Hepatocyte (in vitro differentiated cells): Measurements from ENCODE around the gene RXRB. TPM values are rescaled to one million over a fixed set of nuclear protein-coding genes. Genes with fewer than 3 reads are reported as not detected.

Source experiments
- DNase-seq: peaks from one replicate; pipeline ENCODE4 v3.0.0-alpha.2; 2016; ENCODE audit warnings: low spot score
- H2AFZ ChIP-seq: fragments of 200-600 bp; sonication (generic); 2 replicates; pipeline ENCODE4 v1.6.0; 2016; ENCODE audit warnings: antibody characterized with exemption, mild to moderate bottlenecking
- H3K27ac ChIP-seq: fragments of 200-600 bp; sonication (generic); 2 replicates; pipeline ENCODE4 v1.5.1; 2016; ENCODE audit warnings: mild to moderate bottlenecking
- H3K27me3 ChIP-seq: fragments of 200-600 bp; sonication (generic); 2 replicates; pipeline ENCODE4 v1.6.1; 2016
- H3K36me3 ChIP-seq: fragments of 200-600 bp; sonication (generic); replicated peaks from 2 replicates; pipeline ENCODE4 v1.5.1; 2016; ENCODE audit warnings: low read depth; ENCODE audit not compliant: insufficient read depth
- H3K4me1 ChIP-seq: fragments of 200-600 bp; sonication (generic); 2 replicates; pipeline ENCODE4 v1.5.1; 2016; ENCODE audit warnings: mild to moderate bottlenecking, moderate library complexity; ENCODE audit not compliant: insufficient read depth
- H3K4me2 ChIP-seq: fragments of 200-600 bp; sonication (generic); 2 replicates; pipeline ENCODE4 v1.6.0; 2016
- H3K4me3 ChIP-seq: fragments of 200-600 bp; sonication (generic); 2 replicates; pipeline ENCODE4 v1.5.1; 2016; ENCODE audit warnings: mild to moderate bottlenecking
- H3K79me2 ChIP-seq: fragments of 200-600 bp; sonication (generic); 2 replicates; pipeline ENCODE4 v1.6.0; 2017; ENCODE audit warnings: mild to moderate bottlenecking
- H3K9me2 ChIP-seq: fragments of 200-600 bp; sonication (generic); replicated peaks from 2 replicates; pipeline ENCODE4 v1.6.0; 2017; ENCODE audit warnings: mild to moderate bottlenecking; ENCODE audit not compliant: insufficient read depth
- H3K9me3 ChIP-seq: fragments of 200-600 bp; sonication (generic); 2 replicates; pipeline ENCODE4 v1.5.1; 2016; ENCODE audit warnings: low read depth, mild to moderate bottlenecking
- H4K20me1 ChIP-seq: fragments of 200-600 bp; sonication (generic); 2 replicates; pipeline ENCODE4 v1.6.0; 2016; ENCODE audit warnings: mild to moderate bottlenecking; ENCODE audit not compliant: insufficient read depth, poor library complexity, severe bottlenecking
- CTCF ChIP-seq: fragments of 200-600 bp; sonication (generic); IDR thresholded peaks from 2 replicates; pipeline ENCODE4 v1.5.1; 2016; ENCODE audit warnings: antibody characterized with exemption, mild to moderate bottlenecking; ENCODE audit not compliant: poor library complexity
- EZH2 ChIP-seq: fragments of 200-600 bp; sonication (generic); IDR thresholded peaks from 2 replicates; pipeline ENCODE4 v1.6.1; 2016; ENCODE audit warnings: antibody characterized with exemption, mild to moderate bottlenecking, borderline replicate concordance
- EZH2phosphoT487 ChIP-seq: fragments of 200-600 bp; sonication (generic); IDR thresholded peaks from one replicate; pipeline ENCODE4 v1.6.1; 2018; ENCODE audit warnings: antibody characterized with exemption, mild to moderate bottlenecking, low read depth, moderate library complexity; ENCODE audit not compliant: unreplicated experiment, severe bottlenecking
- WGBS: methylation state at CpG from one replicate; pipeline ENCODE4 v1.1.6; 2016; ENCODE audit warnings: low lambda C conversion rate; ENCODE audit errors: missing lambda C conversion rate; 5-methylcytosine and 5-hydroxymethylcytosine counted together
- polyA plus RNA-seq: library from polyadenylated mRNA; unstranded; fragments of >200 nt; fragmentation: Nextera tagmentation; extraction: Ambion mirVana; gene quantifications from 2 replicates; pipeline ENCODE4 v1.2.1, GENCODE V29; 2016
- total RNA-seq: library from RNA; depleted of rRNA; stranded (reverse); fragments of >200 nt; gene quantifications from 2 replicates; pipeline ENCODE4 v1.2.3, GENCODE V29; 2014

RXRB gene
- total and polyA plus RNA-seq, 2 experiments from 2014 or later, result 17.0 to 24.6 TPM

GRCh38 chr6:33165581-33166258 is 34.7 kb downstream of the RXRB start:
- no peak overlapping the region for H3K4me3 ChIP-seq
- no peaks in the 10 kb centered on the region for H3K9me3 ChIP-seq
- H3K27me3 ChIP-seq, result no peaks in the 10 kb centered on the region
- no peak for DNase-seq
- H3K79me2 ChIP-seq, result no peaks in the 10 kb centered on the region
- H3K4me1 ChIP-seq, result peaks cover 7% of the 10 kb centered on the region
- H2AFZ ChIP-seq, result no peak overlapping the region
- H3K27ac ChIP-seq, result no peak overlapping the region
- 93% methylated on average over 17 of the region's 17 CpGs for WGBS
- no peaks in the 10 kb centered on the region for H4K20me1 ChIP-seq
- H3K36me3 ChIP-seq, result no peaks in the 10 kb centered on the region
- H3K9me2 ChIP-seq, result no peaks in the 10 kb centered on the region
- H3K4me2 ChIP-seq, result no peak overlapping the region
- TF ChIP-seq CTCF (no peak), EZH2phosphoT487 (no peak), EZH2 (no peak)

- no peaks in the 10 kb centered on the region for H3K9me3 ChIP-seq
- no peak overlapping the region for H2AFZ ChIP-seq
- no peaks in the 10 kb centered on the region for H3K36me3 ChIP-seq
- TF ChIP-seq CTCF (no peak), EZH2 (no peak), EZH2phosphoT487 (no peak)
- WGBS, result 78% methylated on average over 6 of the region's 14 CpGs
- H3K9me2 ChIP-seq, result no peaks in the 10 kb centered on the region
- no peaks in the 10 kb centered on the region for H3K79me2 ChIP-seq
- H4K20me1 ChIP-seq, result no peaks in the 10 kb centered on the region
- no peak overlapping the region for H3K4me2 ChIP-seq
- no peak overlapping the region for H3K4me3 ChIP-seq
- DNase-seq, result no peak
- no peak overlapping the region for H3K27ac ChIP-seq
- peaks cover 7% of the 10 kb centered on the region for H3K4me1 ChIP-seq
- H3K27me3 ChIP-seq, result no peaks in the 10 kb centered on the region
Observed at GRCh38 chr6:33164665-33165373, 35.6 kb downstream of the RXRB start.

- H3K27me3 ChIP-seq, result no peaks in the 10 kb centered on the region
- no peak overlapping the region for H2AFZ ChIP-seq
- H3K9me3 ChIP-seq, result no peaks in the 10 kb centered on the region
- no peaks in the 10 kb centered on the region for H4K20me1 ChIP-seq
- TF ChIP-seq CTCF, result no peak
- TF ChIP-seq EZH2, result no peak
- no peak for TF ChIP-seq EZH2phosphoT487
- H3K79me2 ChIP-seq, result no peaks in the 10 kb centered on the region
- H3K27ac ChIP-seq, result no peak overlapping the region
- no peaks in the 10 kb centered on the region for H3K9me2 ChIP-seq
- H3K36me3 ChIP-seq, result no peaks in the 10 kb centered on the region
- no peak overlapping the region for H3K4me3 ChIP-seq
- peaks cover 7% of the 10 kb centered on the region for H3K4me1 ChIP-seq
- no peak overlapping the region for H3K4me2 ChIP-seq
- DNase-seq, result no peak
- WGBS, result 60% methylated on average over 10 of the region's 10 CpGs
Observed at GRCh38 chr6:33164176-33164575, 36.3 kb downstream of the RXRB start.
